ENCODE data around the gene HDDC3.

HDDC3 gene

GRCh38 chr15:90882781-90883525 lies 49.4 kb downstream of the HDDC3 start:
- peak in 2 of 10 donors; percentile 70 to 80 for DNase-seq
- intact Hi-C loops (cut with DNase I), result no loop called here

- intact Hi-C loops (cut with DNase I), result no loop called here
- DNase-seq, result peak in 1 of 10 donors; percentile 81
These were observed 50.2 kb downstream of the HDDC3 start for GRCh38 chr15:90881978-90882721.

GRCh38 chr15:90881181-90881977 lies 51.0 kb downstream of the HDDC3 start:
- DNase-seq, result peak in 1 of 10 donors; percentile 77
- intact Hi-C loops (cut with DNase I), result no loop called here

- peak in 1 of 10 donors; percentile 61 for DNase-seq
- intact Hi-C loops (cut with DNase I), result no loop called here
These were observed 51.8 kb downstream of the HDDC3 start for GRCh38 chr15:90880381-90881145.

All from posterior cingulate gyrus (tissue), 11 donors.